SIG-M5 (cell line): ENCODE results near the gene ZNF319.
"Not testable (repeated sequence)": the region's sequence is repeated elsewhere in the genome, so short reads cannot be mapped to it uniquely, and the experiment has no call there.

Source experiments
- DNase-seq: peaks from one replicate; lab custom pipeline; 2025; lab: John Stamatoyannopoulos, UW

The ZNF319 gene

DNA sequence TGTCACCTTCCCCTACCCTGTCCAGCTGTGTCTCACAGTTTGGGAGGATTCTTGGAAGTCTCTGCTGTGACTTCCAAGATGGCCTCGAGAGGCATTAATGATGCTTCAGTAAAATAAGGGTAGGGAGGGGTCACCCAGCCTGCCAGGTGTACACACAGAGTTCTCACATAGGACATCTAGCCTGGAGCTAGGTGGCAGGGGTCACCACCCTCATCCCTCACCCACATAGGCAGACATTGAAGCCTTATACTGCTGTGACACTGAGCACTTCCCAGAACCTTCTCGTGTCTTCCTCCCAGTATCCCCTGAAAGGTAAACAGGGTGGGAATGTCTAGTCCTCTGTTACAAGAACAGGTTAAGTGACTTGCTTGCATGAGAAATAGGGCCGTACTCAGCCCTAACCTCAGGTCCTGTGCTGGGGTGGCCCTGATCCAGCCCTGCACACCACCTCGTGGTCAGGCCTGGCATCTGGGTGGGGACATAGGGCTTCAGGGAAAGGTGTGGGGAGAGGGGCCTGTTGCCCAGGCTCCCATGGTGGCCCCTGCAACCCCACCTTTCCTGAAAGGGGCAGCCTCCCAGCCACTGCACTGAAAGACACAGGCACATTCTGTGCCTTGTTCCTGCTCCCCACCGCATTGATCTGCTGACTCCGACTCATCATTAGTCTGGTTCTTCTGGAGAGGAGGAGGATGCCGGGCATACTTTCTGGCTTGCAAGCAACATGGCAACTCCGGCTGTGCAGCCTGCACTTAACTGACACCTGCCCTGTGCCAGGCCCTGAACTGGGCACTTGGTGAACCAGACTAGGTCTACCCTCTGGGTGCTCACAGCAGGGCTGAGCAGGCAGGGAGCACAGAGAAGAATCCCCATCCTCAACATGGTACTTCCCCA lies 21.4 kb upstream of the ZNF319 start:
- no peak for DNase-seq

DNA sequence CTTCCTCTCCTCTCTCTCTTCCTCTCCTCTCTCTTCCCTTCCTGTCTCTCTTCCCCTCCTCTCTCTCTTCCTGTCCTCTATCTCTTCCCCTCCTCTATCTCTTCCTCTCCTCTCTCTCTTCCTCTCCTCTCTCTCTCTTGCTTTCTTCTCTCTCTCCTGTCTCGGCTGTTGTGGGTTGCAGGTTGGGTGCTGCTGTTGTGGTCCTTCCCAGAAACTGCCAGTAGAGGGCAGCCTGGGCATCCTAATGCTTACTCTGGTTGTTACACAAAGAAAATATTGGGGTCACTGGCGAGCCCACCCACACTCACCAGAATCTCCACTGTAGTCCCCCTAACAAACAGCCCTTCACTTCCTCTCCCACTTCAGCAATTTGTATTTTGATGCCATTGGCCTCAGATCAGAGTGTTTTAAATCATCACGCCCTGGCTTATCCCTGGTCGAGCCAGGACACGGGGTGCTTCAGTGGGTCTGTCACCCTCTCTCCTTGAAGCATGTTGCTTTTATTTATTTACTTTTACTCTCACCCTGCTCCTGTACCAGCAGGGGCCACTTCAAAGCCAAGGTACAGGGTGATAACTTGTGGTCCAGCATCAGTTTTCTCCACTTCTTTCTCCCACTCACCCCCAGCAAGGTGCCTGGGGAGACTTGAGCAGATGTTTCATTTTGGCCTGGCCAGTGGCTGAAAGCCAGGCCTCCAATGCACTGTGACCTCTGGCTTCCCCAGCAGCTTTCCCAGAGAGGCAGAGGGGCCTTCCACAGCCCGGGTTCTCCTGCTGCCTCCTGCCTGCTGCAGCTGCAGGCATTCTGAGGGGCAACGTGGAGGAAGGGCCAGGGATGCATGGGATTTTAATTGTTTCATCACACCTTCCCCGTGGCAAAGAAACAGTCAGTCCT lies 20.4 kb upstream of the ZNF319 start:
- no peak for DNase-seq

DNA sequence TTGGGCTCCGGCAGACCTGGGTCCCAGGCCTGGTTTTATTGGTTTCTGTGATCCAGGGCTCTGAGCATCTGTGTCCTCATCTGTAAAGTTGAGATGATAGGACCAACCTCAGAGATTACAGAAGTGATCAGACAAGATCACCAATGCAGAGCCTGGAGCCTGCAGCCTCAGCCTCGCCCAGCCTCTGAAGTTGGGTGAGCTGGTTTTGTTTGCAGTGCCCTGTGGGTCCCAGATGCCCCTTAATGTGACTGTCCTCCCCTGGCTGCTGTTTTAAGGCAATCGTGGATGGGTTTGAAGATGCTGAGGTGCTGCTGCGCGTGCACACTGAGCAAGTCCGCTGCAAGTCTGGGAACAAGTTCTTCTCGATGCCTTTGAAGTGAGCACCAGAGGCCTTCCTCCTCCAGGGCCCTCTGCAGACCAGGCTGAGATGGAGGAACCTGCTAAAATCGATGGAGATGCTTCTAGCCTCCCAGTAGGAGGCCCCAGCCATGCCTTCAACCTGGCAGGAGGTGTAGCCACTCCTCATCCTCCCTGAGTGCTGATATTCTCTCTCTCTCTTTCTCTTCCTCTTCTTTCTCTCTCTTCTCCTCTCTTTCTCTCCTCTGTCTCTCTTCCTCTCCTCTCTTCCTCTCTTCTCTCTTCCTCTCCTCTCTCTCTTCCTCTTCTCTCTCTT lies 19.5 kb upstream of the ZNF319 start:
- DNase-seq = no peak

DNA sequence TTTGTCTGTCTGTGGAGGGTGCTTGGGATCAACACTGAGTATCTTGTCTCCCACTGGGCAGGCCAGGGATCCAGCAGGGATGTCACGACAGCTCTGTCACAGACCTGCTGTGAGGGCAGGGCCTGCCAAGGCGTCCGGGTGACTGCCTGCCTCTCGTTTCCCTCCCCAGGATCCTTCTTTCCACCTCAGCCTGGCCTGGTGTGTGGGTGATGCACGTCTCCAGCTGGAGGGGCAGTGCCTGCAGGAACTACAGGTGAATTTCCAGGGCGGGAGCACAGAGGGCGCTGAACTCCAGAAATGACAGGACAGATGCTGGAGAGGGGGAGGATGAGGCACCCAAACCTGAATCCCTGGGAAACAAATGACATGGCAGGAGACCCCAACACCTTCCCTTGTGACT lies 18.3 kb upstream of the ZNF319 start:
- DNase-seq = no peak

DNA sequence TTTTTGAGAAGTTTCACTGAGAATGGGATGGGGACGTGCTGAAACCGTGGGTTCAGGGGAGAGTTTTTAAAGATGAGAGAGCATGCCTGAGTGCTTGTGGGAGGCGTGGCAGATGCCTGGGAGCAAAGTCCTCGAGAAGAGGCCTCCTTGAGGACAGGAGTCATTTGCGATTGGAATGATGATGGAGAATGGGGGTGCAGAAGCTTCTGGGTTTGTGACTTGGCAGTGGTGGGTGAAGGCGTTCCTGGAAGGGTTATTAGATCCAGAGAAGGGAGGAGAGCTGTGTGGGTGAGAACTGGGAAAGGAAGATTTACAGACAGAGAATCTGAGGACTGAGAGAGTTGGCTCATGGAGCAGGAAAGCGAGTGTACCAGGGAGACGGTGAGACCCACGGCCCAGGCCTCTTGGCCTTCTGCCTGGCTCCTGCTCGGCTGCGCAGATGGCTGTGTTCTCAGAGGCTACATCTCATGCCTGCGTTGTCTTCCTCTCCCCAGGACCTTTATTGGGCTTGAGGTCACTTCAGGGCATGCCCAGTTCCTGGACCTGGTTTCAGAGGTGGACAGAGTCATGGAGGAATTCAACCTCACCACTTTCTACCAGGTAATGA lies 16.5 kb upstream of the ZNF319 start:
- DNase-seq = no peak

DNA sequence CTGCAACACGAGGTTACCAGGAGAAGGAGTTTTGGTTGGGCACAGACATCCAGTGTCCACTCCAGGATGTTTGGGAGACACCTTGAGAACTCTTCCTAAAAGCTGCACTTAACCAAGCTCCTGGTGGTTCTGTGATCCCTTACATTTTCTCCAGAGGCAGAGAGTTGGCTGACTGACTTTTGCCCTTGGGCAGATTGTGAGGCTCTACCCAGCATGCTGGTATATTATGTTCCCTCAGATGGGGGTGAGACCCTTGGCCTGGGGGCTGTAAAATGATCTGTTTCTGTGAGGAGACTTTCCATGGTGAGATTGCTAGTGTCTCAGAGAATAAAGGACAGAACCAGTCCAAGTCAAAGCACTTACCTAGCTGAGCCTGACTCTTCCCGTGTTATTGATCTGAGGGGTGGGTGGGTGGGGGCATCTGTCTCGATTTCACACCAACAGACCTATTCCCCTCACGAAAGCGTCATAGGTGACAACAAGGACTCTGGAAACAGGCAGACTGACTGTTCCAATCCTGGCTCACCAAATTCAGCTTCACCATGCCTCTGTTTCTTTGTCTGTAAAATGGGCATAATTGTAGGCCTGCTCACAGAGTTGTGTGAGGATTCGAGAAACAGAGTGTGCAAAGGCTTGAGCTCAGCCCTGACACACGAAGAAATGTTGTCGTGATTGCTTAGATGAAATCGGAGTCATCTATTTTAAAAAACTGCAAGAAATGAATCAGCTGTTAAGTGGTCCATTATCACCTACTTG lies 12.9 kb upstream of the ZNF319 start:
- DNase-seq = no peak

DNA sequence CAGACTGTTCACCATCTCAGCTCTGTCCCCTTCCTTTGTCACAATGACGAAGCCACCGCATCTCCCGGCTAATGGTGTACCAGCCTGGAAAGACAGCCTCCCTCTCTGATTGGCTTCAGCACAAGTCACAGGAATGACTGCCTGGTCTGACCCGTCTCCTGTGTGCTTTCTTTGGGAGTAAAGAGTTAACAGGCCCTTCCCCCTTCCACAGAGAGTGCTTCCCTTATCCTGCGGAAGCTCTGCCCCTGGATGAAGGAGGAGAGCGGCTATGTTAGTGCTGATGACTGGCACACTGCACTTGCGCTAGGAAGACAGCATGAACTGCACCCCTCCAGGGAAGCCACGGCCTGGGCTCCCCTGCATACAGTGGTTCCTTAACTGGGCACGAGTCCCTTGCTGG lies 12.0 kb upstream of the ZNF319 start:
- DNase-seq = no peak

DNA sequence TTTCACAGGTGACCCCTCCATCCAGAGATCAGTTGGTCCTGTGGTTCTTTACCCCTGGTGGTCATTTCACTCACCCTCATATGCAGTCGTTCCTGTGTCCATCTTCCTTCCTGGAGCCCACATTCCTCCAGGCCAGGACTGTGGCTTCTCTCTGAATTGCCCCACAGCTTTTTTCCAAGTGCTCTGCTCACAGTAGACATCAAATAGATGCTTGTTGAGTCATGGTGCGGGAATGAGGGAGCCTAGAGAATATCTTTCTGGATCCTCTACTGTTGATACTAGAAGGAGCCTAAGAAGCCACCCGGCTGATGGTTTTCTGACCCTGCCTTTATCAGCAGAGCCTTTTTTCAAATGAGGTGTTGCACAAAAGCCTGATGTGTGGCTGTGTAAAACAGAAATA lies 11.2 kb upstream of the ZNF319 start:
- no peak for DNase-seq

DNA sequence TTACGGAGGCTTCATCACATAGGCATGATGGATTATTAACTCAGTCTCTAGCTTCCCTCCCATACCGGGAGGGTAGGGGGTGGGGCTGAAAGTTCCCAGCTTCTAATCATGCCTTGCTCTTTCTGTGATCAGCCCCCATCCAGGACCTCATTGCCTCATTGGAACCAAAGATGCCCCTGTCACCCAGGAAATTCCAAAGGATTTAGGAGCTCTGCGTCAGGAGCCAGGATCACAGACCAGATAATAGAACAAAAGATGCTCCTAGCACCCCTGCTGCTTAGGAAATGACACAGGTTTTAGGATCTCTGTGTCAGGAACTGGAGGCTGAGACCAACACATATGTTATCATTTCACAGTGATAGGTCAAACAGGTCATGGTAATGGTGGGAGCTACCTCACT lies 10.4 kb upstream of the ZNF319 start:
- no peak for DNase-seq

DNA sequence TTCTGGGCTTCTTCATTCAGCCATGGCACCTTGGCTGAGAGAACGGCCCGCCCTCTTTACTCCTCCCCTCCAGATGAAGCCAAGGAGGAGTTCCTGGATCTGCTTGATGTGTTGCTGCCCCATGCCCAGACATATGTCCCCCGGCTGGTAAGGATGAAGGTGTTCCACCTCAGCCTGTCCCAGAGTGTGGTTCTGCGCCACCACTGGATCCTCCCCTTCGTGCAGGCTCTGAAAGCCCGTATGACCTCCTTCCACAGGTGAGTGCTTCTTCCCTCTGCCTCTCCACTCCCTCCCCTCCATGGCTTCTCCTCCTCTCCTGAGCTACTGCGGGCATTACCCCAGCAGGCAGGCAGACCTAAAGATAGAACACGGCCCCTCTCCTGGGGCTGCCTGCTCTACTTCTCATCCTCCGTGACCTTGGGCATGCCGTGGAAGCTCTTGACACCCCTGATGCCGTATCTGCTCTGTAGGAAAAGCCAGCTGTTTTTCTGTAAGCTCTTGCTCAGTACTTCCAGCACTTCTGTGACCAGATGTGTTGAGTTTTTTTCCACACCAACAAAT lies 9.5 kb upstream of the ZNF319 start:
- no peak for DNase-seq

DNA sequence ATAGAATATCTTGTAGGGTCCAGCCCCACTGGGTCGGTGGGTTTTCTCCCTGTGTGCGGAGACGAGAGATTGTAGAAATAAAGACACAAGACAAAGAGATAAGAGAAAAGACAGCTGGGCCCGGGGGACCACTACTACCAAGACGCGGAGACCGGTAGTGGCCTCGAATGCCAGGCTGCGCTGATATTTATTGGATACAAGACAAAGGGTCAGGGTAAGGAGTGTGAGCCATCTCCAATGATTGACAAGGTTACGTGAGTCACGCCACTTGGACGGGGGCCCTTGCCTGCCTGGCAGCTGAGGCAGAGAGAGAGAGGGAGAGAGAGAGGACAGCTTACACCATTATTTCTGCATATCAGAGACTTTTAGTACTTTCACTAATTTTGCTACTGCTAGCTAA lies 4.3 kb upstream of the ZNF319 start:
- DNase-seq = not testable (repeated sequence)

DNA sequence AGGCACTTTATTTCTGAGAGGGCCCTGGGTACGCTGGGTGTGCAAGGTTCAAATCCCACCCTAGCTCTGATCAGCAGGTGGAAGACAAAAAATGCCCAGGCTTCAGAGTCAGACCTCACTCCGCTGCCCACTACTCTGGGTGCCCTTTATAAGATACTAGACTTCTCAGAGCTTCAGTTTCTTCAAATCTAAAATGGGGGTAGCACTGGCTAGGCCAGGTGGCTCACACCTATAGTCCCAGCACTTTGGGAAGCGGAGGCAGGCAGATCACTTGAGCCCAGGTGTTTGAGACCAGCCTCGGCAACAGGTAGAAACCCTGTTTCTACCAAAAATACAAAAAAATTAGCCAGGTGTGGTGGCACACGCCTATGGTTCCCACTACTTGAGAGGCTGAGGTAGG lies 2.5 kb upstream of the ZNF319 start:
- DNase-seq = no peak

DNA sequence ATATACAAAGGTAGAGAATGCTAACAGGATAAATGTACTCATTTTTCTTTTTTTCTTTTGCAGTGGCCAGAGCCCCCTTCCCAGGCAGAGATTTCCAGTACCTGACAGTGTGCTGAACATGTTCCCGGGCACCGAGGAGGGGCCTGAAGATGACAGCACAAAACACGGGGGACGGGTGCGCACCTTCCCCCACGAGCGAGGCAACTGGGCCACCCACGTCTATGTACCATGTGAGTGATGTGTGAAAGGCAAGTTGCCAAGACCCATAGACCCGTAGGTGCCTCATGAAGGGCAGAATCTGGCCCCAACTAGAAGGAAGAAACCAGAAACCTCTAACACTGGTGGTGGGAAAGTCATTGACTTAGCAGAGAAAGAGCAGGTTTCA lies 1.9 kb upstream of the ZNF319 start:
- DNase-seq = no peak

DNA sequence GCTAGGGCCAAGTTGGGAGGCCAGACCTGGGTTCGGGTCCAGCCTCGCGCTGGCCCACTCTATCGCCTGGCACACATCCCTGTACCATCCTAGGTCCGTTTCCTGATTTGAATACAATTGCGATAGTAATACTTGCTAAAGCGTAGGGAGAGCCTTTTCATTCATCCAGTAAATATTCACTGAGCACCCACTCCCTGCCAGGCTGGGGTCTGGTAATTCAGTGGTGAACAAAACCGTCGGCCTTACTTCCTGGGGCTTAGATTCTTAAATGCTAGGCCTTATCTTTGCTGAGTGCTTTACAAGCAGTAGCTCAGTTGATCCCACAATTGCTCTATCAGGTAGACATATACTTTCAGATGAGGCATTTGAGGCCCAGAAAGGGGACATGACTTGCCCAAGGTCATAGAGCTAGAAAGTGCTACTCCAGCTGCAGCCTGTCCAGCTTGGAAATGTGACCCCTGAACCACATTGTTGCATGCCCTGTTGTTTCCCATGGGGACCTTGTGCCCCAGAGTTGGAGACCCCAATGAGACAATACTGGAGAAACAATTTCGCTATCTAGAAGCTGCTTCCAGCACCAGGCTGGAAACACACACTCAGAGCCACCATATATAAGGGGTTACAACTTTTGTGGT lies 1.4 kb upstream of the ZNF319 start:
- no peak for DNase-seq

DNA sequence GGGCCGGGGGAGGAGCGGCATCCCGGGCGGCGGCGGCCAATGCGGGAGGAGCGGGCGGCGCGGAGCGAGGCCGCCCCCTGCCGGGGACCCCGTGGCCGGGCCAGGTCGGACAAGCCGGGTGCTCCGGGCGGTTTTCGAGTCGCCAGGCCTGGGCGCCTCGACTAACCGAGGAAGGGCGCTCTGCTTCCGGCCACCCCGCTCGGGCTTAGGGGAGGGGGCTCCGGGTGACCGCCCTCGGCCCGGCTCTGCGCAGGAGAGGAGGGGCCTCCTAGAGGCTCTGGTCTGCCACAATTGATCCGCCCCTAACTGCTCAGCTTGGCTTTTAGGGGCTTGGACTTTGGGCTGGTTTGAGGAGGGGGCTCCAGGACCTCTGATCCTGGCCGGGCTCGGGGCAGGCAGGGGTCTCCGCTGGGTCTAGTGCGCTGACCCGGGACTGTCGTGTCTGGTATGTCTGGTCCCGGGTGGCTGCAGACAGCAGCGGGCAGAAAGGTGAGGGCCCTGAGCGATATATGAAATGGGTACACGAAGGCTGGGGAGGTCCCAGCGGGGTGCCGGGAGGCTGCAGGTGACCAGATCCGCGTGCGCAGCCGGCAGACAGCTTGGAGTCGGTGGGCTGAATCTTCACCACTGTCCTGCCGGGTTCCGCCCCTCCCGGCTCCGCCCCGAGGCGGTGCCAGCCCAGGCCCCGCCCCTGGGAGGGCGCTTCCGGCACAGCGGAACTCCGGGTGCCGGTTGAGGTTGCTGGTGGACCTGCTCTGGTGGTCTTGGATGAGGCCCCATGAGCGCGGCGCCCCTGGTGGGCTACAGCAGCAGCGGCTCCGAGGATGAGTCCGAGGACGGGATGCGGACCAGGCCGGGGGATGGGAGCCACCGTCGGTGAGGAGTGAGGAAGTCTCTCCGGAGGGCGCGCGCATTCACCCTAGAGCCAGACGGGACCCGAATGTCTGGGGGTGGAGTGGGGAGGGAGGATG lies 519 bp upstream of the ZNF319 start, which contains the start of gene USB1:
USB1 (plus strand) TSS at position 702 of the 971 bp plus-strand sequence; CDS start at position 779, 77 bp downstream.
- no peak for DNase-seq

DNA sequence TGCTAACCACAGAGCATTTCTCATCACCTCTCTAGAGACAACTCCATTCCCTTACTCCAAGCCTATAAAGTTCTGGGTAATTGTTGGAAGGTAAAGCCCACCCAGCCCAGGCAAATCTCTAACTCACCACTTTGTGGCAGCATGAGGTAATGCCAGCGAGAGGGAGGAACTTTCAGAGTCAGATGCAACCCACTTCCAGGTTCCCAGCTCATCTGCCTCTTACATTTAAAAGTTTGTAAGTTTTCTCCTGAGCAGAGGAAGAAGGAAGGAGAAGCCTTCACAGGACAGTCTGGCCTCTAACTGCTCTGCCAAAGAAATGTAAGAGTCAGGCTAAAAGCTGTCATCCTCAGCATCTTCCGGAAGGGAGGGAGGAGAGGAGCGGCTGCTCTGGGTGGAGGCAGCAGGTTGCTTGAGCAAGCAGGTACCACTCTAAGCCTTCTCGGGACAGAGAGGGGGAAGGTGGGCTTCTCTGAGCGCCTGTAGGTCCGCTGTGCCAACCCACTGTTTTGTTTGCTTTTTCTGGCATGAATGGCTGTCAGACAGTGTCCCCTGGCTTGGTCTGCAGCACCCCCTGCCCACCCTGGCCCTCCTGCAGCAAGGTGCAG lies 1.0 kb downstream of the ZNF319 start:
- no peak for DNase-seq

DNA sequence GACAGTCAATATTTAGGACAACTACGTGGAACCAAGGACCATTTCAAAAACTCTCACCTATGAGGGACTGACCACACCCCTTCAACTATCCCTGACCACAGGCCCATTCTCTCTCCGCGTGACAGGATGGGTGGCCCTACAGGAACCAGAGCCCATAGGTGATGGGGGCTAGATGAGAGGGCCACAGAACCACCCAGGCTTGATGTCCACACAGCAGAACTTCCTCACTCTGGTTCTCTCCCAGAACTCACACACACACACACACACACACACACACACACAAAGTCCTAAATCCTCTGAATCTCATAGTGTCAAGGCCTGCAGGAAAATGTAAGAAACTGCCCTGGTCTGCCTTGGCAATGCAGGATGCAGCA lies 1.5 kb downstream of the ZNF319 start:
- no peak for DNase-seq

DNA sequence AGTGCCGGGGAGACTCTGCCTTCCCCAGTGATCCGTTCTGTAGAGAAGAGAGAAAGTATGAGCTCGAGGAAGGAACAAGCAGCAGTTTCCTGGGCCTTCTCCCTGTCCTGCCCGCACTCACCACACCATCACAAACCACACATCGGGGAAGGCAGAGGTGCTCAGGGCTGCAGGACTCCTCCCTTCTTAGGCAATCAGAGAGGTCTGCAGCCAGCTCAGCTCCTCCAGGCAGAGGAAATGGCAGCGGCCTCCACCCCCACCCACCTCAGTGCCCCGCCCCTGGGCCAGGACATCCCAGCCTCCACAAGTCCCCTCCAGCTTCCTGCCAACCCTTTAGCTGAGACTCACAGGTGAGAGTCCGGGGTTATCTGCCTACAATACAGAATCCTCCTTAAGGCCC lies 2.0 kb downstream of the ZNF319 start:
- DNase-seq = peak; percentile 46
